CD4-positive, alpha-beta T cell treated with Interleukin-17A for 1 hour (primary cell): ENCODE measurements around the gene GRB10.
A peak's percentile ranks its signal among the peaks of the same experiment; 100 is the strongest.

ENCODE experiments used
- DNase-seq: peaks from one replicate; pipeline ENCODE4 v3.0.0-alpha.2; 2020

GRB10 gene

GRCh38 chr7:50628434-50629084, 154.1 kb downstream of the GRB10 start:
- no peak for DNase-seq

GRCh38 chr7:50627824-50628361, 154.8 kb downstream of the GRB10 start:
- no peak for DNase-seq

- DNase-seq = no peak
These were observed 156.4 kb downstream of the GRB10 start for GRCh38 chr7:50626286-50626685.

GRCh38 chr7:50625360-50625759, 157.3 kb downstream of the GRB10 start:
- no peak for DNase-seq

- DNase-seq = no peak
These were observed 159.9 kb downstream of the GRB10 start for GRCh38 chr7:50622821-50623220.

- DNase-seq = no peak
These were observed 160.7 kb downstream of the GRB10 start for GRCh38 chr7:50621973-50622490.

- DNase-seq = no peak
These were observed 161.5 kb downstream of the GRB10 start for GRCh38 chr7:50621206-50621605.

GRCh38 chr7:50620433-50620832, 162.3 kb downstream of the GRB10 start:
- DNase-seq = no peak

GRCh38 chr7:50619684-50620083, 163.0 kb downstream of the GRB10 start:
- no peak for DNase-seq

GRCh38 chr7:50618281-50618680, 164.4 kb downstream of the GRB10 start:
- DNase-seq = no peak

- no peak for DNase-seq
These were observed 167.1 kb downstream of the GRB10 start for GRCh38 chr7:50615519-50616080.

GRCh38 chr7:50614721-50615518, 167.8 kb downstream of the GRB10 start:
- DNase-seq = peak; percentile 36

- DNase-seq = no peak
These were observed 169.2 kb downstream of the GRB10 start for GRCh38 chr7:50613473-50613872.

- DNase-seq = no peak
These were observed 170.0 kb downstream of the GRB10 start for GRCh38 chr7:50612704-50613103.

GRCh38 chr7:50610521-50611277, 172.0 kb downstream of the GRB10 start:
- peak; percentile 73 for DNase-seq

GRCh38 chr7:50608196-50608906, 174.3 kb downstream of the GRB10 start:
- peak; percentile 66 for DNase-seq

GRCh38 chr7:50607524-50608125, 175.1 kb downstream of the GRB10 start:
- no peak for DNase-seq

GRCh38 chr7:50605059-50605458, 177.6 kb downstream of the GRB10 start:
- no peak for DNase-seq

- DNase-seq = no peak
These were observed 179.4 kb downstream of the GRB10 start for GRCh38 chr7:50603287-50603686.

- DNase-seq = no peak
These were observed 183.3 kb downstream of the GRB10 start for GRCh38 chr7:50599385-50599784.

- no peak for DNase-seq
These were observed 184.0 kb downstream of the GRB10 start for GRCh38 chr7:50598460-50599343.
